CD4-positive, alpha-beta T cell treated with Interleukin-6 at 100 ng/mL for 8 hours (primary cell): ENCODE results near the gene PLA2G6.

ENCODE experiments used
- DNase-seq: peaks from one replicate; pipeline ENCODE4 v3.0.0-alpha.2; 2020; ENCODE audit warnings: mixed read lengths, low spot score

Gene PLA2G6

DNA sequence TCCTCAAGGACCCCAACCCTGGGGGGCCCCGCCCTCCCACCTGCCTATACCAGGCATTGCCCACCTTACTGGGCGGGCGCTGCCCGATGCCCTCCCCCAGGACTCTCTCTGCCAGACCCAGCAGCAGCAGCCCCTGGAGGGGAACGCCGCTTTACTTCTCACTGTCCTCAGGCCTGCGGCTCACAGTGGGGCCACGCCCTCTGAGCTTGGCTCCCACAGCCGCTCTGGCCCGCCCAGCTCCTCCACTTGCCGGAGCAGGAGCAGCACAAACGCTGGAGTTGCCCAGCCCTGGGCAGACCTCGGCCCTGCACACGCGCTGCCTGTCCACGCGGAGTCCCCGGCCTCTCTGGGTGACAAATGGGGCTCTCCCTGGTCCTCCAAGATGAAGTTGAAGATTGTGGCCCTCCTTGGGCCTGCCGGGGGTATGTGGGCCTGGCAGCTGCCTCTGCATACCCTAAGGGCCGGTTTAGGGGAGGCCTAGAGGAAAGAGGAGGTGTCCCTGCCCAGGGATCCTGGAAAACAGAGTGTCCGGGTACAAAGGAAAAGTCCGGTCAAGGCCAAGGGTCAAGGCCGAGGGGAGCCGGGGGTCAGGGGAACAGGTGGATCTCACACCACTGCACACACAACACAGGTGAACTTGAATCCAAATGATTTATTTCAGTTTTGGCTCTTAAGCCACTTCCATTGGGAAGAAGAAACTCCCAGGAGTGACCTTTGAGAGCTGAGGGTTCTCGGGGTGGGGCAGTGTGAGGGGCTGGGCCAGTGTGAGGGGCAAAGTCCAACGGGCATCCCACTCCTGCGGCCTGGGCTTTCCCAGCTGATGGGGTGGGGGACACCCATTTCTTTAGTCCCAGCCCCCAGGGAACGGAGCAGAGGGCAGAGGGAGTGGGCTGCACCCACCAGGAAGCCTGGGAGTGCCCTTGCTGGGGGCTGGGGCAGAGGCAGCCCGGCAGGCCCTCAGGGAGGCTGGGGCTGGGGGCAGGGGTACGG is 70.5 kb downstream of the PLA2G6 start:
- no peak for DNase-seq

DNA sequence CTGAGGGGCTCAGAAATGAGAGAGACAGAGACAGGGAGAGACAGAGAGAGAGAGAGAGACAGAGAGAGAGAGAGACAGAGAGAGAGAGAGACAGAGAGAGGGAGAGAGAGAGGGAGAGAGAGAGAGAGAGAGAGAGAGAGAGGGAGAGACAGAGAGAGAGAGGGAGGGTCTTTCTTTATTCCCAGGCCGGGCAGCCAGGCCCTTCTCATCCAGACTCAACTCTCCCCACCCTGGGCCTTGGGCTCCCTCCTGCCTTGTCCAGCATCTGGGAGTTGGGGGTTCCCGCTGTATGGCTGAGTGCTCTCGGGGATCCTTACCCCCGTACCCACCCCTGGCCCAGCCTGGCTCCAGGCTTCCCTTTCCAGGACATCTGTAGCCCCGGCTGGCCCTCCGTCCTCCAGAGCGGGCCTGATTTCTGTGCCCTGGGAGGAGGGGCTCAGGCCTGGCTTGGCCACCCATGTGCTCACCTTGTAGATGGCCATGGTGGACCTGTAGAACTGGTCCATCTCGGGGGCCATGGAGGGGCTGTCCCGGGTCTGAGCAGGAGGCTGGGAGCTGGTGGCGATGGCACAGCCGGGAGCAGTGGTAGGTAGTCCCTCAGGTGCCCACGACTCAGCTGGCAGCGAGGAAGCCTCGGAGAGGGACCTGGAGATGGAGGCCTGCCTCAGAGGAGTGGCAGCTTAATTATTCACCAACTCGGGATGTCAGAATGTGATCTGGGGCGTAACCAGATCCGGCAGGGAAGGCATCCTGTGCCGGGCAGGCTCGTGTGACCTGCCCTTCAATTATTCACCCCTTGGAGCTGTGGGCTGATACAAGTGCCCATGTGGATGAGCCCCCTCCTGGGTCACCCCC is 71.4 kb downstream of the PLA2G6 start, which contains the start of gene BAIAP2L2:
TSS of gene BAIAP2L2 (minus strand) at position 677 of the 855 bp plus-strand sequence. CDS start at position 518, 159 bp downstream.
- no peak for DNase-seq

DNA sequence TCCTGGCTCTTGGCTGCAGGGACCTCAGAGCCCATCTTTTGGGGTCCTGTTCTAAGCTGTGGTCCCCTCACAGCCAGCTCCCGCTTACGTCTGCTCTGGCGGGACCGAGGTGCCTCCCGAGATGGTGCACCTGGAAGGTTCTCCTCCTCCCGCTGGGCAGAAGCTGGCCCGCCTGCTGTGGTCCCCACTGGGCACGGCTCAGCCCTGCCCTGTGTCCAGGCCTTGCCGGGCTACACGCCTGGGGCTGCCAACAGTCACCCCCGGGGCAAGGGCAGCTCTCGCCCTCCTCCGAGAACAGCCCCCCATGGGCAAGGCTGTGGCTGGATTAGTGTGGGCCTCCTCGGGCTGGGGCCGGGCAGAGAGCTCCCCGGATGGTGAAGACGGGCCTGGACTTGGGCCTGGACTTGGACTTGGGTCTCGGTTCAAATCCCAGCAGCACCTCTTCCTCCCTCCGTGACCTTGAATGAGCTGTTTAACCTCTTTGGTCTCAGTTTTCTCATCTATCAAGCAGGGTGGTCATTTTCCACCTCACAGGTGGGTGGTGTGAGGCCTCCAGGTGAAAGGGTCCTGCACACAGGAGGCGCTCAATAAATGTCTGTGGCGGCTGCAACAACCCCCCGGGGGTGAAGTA is 72.1 kb downstream of the PLA2G6 start:
- DNase-seq = no peak

DNA sequence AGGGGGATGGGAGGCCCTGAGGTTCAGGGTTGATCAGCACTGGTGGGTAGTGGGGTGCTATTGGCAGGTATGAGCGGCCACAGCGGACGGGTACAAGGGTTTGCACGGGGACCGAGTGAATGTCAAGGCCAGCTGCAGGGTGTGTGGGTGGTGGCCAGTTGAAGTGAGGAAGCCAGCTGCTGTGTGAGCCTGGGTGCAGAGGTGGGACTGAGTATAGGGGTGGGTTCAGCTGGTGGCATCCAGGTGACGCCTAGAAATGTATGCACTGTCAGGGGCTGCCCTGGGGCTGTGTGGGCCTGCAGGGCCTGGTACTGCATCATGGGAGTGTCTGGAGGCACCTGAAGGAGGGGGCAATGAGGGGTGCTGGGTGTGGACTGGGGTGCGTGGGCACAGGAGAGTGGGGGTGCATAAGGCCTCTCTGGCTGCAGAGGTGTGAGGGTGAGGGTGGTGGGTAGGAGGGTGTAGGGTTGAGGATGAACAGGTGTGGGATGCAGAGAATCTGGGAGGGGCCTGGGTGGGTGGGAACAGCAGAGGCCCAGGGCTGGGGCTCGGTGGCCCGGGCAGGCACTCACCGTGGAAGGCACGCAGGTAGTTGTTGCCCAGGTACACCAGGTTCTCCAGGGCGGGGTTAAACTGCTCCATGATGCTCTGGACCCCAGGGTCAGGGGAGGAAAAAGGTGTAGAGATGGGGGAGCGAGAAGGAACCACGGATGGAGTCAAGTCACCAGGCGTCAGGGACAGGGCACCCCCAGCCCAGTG is 72.9 kb downstream of the PLA2G6 start:
- no peak for DNase-seq

DNA sequence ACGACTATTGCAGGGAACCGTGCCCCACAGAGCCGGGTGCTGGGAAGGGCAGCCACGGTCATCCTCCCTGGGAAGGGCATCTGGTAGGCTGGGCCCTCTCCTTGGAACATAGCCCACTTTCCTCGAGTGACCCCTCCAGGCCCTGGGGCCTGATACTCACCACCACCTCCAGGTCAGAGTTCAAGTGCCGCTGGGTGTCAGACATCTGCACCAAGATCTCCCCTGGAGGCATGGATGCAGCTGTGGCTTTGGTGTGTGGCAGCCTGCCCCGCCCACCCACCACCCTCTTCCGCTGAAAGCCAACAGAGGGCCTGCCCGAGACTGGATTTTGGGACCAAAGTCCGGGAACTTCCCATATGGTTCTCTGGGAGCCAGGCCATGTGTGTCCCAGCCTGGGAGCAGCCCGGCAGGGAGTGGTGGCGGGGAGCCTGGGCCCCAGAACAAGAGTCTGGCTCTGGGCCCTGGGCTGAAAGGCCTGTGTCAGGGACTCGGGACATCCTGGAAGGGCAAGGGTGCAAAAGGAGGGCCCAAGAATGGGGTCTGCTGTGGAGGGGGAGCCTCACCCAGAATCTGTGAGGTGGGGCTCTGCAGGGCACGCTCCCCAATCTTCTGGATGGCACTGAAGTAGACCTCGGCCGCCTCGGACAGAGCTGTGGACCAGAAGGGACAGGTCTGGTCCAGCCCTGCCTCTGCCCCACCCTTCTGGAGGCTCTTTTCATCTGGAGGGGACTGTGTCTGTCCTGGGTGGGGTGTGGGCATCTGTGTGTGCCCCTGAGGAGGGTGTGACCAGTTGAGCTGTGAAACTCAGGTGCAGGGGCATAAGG is 73.7 kb downstream of the PLA2G6 start:
- DNase-seq = no peak

DNA sequence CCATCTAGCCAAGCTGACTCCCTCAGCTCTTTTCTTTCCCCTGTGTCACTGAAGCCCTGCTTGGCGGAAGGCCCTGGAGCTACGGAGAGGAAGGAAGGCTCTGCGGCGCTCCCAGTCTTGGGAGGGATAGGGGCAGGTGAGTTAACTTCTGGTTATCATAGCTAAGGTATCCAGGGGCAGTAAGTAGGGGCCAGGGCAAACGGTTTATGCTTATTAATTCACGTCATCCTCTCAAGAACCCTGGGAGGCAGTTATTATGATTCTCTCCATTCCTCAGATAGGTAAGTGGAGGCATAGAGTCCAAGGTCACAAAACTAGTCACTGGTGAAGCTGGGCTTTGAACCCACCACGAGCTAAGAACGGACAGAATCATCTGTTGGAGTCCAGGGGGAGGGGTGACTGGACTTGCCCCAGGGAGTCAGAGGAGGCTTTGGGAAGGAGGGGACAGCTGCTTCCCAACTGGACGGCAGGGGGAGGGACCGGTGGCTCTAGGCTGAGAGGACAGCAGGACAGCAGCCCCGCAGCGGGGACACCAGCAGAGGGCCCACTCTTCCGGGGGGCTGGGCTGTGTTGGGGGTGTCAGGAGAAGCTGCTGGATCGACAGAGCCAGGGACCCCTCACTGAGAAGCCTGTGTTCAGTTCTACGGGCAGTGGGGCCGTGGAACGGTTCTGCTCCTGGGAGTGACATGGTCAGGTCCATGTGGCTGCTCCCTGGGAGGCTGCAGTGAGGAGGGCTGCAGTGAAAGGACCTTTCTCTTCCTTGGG is 74.6 kb downstream of the PLA2G6 start:
- no peak for DNase-seq

DNA sequence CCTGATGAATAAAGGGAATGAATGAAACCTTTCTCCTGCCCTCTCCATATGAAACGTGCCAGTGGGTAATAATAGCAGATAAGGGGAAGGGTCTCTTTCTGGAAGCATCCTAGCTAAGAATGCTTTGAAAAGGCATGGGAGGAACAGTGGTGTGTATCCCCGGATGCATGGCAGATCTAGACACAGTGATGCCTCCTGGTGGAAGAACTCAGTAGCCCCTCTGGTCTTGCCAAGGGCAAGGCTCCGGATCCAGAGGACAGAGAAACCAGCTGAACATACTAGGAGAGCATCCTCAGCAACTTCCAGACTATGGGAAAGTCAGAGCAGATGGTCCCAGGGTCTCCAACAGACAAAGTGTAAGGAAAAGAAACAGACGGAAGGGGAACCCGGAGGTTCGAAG is 77.5 kb downstream of the PLA2G6 start:
- DNase-seq = no peak

DNA sequence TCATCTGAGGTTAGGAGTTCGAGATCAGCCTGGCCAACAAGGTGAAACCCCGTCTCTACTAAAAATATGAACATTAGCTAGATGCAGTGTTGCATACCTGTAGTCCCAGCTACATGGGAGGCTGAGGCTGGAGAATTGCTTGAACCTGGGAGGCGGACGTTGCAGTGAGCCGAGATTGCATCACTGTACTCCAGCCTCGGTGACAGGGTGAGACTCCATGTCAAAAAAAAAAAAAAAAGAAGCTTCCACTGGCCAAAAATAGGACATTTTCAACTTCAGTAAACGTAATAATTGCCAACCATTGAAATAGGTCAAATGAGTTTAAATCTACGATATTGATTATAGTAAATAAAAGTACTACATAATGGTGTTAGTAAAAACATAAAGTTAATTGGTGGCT is 78.0 kb downstream of the PLA2G6 start:
- DNase-seq = no peak

DNA sequence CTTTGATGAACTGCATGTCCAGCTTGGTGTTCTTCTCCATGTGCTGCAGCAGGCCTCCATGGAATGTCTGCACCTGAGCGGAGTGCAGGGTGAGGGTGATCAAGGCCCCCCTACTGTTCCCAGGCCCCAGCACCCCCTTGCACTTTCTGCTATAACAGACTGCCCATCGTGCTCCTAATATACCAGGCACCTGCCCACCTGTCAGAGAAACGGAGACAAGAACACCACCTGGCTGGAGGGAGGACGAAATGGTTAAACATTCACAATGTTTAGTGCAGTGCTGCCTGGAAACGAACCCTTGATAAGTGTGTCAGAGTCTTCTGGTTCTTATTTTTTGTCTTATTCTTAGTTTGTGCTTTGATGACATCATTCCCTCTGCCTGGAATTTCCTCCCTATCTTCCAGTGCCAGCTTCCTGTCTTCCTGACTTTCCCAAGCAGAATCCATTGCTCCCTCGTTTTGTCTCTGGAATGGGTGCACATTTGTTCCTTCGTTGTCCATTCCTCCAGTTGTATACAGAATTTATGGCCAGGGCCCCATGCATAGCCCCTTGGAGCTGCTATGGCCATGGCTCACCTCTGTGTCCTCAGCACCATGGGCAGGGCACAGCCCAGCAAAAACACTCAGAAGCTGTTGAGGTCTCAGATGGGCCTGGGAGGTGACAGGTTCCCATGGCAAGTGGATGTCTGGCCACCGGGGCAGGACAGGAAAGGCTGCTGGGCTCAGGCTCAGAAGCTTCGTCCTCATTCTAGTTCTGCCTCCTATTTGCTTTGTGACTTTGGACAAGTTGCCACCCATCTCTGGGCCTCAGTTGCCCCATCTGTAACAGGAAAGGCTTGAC is 83.0 kb downstream of the PLA2G6 start:
- no peak for DNase-seq

DNA sequence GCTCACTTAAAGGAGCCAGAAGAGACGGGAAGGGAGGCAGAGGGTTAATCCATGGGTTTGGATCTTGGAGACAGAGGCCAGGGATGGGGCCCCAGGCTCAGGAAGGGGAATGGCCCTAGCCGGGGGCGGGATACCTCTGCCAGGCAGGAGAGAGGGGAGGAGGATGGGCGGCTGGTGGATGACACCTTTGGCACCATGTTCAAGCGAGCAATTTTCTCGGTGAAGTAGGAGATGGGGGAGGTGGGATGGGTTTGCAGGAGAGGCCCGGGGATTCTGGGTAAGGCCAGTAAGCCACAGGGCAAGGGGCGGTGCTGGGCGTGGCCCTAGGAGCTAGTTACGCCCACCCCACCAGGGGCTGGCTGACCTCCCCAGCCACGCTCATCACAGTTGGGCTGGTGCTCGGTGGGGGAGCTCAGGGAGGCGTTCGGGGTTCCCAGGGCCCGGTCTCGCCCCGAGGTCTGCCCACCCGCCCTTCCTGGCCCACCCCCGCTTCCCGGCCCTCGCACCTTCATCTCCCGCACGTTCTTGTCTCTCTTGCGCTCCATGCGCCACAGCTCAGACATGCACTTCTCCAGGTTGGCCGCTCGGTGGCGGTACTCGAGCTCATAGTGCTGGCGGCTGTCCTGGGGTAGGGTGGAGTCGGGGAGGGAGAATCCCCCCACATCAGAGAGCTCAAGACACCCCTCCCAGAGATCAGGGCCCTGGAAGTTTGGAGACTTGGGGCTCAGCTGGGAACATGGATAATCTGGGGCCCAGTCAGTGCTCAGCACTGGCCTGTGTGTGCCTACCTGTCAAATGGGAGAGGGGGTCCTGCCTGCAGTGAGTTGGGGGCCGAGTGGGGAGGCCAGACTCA is 83.8 kb downstream of the PLA2G6 start:
- DNase-seq = no peak

DNA sequence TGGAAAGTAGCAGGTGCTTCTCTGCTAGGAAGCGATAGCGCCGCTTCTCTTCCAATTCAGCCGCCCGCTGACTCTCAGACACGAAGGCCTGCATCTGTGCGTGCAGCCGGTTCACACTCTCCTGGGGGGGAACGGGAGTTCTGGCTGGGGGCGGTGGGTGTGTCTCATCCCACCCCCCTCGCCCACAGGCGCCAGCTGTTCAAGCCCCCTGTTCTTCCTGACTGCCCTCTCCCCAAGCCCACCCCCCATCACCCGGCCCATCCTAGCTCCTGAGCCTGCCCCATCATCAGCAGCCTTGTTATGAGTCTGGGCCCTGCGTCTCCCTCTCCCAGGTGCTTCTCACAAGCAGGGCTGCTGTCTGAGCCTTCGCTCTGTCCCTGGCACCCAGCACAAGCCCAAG is 84.6 kb downstream of the PLA2G6 start:
- DNase-seq = no peak

DNA sequence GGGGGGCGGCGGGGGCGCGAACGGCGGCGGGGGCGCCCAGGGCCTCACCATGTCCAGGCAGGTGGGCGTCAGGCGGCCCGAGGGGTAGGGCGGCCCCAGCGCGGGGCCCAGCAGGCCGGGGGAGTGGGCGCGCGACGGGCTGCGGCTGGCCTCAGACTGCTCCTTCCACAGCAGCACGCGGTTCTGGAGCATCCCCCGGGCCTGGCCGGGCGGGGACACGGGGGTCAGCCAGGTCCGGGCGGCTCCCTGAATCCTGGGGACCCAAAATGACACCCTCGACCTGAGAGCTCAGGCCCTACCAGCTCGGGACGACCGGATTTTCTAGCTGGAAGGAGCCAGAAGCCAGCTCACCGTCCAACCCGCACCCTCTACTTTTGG is 92.2 kb downstream of the PLA2G6 start:
- DNase-seq = no peak

DNA sequence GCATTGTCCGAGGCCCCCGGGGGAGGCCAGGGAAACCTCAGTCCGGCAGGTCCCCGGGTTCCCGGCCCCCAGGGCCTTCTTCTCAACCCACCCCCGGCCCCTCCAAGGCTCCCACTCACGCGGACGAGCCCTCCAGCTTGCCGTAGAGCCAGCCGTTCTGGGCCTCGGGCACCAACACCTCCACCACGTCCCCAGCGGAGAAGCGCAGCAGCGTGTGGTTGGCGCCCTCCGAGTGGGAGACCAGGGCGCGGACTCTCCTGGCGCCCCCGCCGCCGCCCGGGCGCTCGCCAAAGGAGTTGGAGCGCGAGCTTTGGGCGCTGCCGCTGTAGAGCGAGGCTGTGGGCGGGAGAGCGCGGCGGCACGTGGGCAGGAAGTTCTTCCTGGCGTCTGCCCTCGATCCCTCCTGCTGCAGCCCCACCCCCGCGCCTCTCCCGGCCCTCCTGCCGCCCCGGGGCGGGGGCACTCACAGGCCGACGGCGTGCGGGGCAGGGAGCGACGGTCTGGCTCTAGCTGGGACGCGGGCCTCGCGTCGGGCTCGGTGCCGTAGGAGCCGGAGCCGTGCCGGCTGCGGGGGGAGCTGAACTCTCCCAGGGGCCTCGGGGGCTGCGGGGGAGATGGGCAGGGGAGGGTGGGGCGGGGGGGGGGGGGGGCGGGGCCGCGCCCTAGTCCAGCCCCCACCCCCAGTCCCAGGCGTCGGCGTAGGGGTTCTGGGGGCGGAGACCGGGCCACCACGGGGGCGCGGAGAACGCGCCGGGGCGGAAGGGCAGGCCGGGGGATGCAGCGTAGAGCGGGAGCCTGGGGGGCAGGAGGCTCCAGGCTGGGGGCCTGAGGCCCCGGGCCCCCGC is 92.8 kb downstream of the PLA2G6 start:
- no peak for DNase-seq

DNA sequence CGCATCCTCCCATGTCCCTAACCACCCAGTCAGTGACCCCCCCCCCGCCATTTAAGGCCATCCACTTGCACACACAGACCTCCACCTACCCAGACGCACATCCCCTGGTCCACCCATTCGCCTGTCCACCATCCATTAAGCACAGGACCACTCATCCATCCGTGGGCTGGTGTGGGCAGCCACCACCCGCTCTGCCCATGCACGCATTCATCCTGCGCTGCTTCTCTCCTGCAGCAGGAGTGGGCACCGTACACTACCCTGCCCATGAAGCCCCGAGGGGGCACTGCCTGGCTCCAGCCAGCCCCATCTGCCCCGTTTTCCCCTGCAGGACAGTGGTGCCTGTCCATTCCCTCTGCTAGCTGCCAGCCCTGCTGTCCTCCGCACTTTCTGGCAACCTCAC is 93.8 kb downstream of the PLA2G6 start:
- no peak for DNase-seq

DNA sequence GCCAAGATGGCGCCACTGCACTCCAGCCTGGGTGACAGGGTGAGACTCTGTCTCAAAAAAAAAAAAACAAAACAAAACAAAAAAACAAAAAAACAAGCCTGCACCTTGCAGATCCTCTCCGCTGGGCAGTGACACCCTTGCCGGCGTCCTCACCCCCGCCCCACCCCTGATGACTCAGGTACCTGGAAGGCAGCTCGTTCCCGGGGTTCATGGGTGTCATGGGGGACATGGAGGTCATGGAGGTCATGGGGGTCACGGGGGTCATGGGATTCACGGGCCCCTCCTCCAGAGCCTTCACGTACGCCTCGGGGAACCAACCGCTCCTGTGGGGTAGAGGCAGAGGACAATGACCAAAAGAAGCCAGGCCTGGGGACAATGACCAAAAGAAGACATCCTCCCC is 94.7 kb downstream of the PLA2G6 start:
- no peak for DNase-seq

DNA sequence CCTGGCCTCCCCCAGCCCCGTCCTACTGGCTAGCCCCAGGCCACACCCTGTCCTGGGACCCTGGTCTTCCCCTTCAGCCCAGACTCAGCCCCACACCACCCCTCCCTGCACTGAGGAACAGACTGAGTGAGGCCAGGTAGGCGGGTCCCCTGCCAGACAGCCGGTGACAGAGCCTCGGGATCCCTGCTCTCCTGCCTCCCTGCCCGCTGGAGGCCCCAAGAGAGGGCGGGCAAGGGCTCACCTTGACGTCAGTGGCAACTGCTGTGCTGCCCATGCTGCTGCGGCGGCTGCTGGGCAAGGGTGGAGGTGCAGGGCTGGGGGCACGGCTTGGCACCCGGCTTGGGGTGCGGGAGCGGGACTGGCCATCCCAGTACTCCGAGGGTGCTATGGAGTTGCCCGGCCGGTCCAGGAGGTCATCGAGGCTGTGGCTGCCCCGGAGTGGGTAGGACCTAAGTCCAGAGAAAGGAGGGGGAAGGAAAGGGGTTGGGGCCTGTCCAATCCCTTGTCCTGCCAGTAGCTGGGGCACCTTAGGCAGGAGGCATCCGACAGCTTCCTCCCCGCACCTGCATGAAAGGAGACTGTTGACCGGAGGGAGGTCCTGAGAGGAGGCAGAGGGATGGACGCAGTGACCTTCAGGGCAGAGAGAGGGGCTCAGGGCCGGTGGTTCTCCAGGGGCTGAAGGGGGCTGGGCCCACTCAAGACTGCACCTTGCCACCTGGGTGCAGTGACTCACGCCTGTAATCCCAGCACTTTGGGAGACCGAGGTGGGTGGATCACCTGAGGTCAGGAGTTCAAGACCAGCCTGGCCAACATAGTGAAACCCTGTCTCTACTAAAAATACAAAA is 95.4 kb downstream of the PLA2G6 start:
- no peak for DNase-seq
